Activated B cell treated with CpG ODN at 0.5 μM for 24 hours (primary cell): ENCODE measurements around the gene WEE2. TPM values are rescaled to one million over a fixed set of nuclear protein-coding genes. Genes with fewer than 3 reads are reported as not detected.

Experiments
- ATAC-seq: fragments of 200-7000 bp; cut with Tn5 transposase; one replicate; pipeline ENCODE4 v1.10.0; 2021; ENCODE audit warnings: low read depth, mild to moderate bottlenecking, moderate library complexity
- CTCF ChIA-PET: fragments of 350-600 bp; sonication (Branson Sonifier 250); formaldehyde crosslinking; loops from one replicate; lab custom pipeline; 2021; ENCODE audit warnings: antibody characterized with exemption; lab: Charles Lee
- POLR2A ChIA-PET: fragments of 350-600 bp; sonication (Branson Sonifier 250); formaldehyde crosslinking; loops from one replicate; lab custom pipeline; 2021; ENCODE audit warnings: antibody characterized with exemption; lab: Charles Lee
- DNase-seq: peaks from one replicate; pipeline ENCODE4 v3.0.0; 2022
- H3K27ac Mint-ChIP-seq: one replicate; pipeline ENCODE4 v1.8.0; 2020; ENCODE audit warnings: mixed read lengths
- H3K27me3 Mint-ChIP-seq: one replicate; pipeline ENCODE4 v1.8.0; 2021; ENCODE audit warnings: mixed read lengths
- H3K36me3 Mint-ChIP-seq: one replicate; pipeline ENCODE4 v1.8.0; 2021; ENCODE audit warnings: low read depth, mixed read lengths
- H3K4me1 Mint-ChIP-seq: one replicate; pipeline ENCODE4 v1.8.0; 2021; ENCODE audit warnings: mixed read lengths
- H3K4me3 Mint-ChIP-seq: one replicate; pipeline ENCODE4 v1.8.0; 2020; ENCODE audit warnings: mild to moderate bottlenecking, mixed read lengths
- H3K9me3 Mint-ChIP-seq: one replicate; pipeline ENCODE4 v1.8.0; 2020; ENCODE audit warnings: mixed read lengths
- intact Hi-C: fragments of 100-400 bp; cut with micrococcal nuclease; formaldehyde crosslinking; loops from one replicate; pipeline ENCODE4 v1.15.1; 2024
- total RNA-seq: library from RNA; stranded (reverse); gene quantifications from 2 replicates; pipeline ENCODE4 v1.2.3, GENCODE V29; 2022
- TF ChIP-seq, protein P1 (sequence below): fragments of 200-600 bp; IDR thresholded peaks from one replicate; pipeline ENCODE4 v1.8.0; 2022; ENCODE audit warnings: antibody characterized with exemption, mild to moderate bottlenecking

Gene WEE2
- total RNA-seq, 1 donor from 2014 or later, result not detected

DNA sequence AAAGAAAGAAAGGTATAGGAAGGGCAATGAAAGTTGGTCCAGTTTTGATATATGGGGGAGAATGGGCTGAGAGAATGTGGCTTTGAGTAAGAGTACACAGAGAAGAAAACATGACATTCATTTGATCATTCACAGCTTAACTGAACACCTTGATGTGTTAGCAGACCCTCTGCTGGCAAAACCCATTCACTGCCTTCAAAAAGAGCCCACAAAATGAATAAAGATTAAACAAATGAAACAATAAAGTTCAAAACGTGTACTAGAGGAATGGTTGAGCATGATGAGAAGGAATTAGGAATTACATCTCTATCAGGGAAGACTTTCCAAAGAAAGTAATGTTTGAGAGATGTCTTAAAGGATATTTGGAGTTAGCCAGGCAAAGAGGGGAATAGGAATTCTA lies 2.1 kb downstream of the WEE2 start:
- Mint-ChIP-seq H3K27me3 (no peaks in the 10 kb centered on the region), H3K9me3 (no peaks in the 10 kb centered on the region), H3K4me1 (no peaks in the 10 kb centered on the region), H3K27ac (no peak overlapping the region), H3K4me3 (no peak overlapping the region), H3K36me3 (no peaks in the 10 kb centered on the region)
- intact Hi-C loops, result loop anchor here (2.0 kb wide), 1 partner anchor 56 kb away; no protein-coding TSS in a partner anchor
- TF ChIP-seq, protein P1, sequence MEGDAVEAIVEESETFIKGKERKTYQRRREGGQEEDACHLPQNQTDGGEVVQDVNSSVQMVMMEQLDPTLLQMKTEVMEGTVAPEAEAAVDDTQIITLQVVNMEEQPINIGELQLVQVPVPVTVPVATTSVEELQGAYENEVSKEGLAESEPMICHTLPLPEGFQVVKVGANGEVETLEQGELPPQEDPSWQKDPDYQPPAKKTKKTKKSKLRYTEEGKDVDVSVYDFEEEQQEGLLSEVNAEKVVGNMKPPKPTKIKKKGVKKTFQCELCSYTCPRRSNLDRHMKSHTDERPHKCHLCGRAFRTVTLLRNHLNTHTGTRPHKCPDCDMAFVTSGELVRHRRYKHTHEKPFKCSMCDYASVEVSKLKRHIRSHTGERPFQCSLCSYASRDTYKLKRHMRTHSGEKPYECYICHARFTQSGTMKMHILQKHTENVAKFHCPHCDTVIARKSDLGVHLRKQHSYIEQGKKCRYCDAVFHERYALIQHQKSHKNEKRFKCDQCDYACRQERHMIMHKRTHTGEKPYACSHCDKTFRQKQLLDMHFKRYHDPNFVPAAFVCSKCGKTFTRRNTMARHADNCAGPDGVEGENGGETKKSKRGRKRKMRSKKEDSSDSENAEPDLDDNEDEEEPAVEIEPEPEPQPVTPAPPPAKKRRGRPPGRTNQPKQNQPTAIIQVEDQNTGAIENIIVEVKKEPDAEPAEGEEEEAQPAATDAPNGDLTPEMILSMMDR, result no peak
- ATAC-seq (no peak), DNase-seq (no peak)
- POLR2A ChIA-PET, result interaction anchor here (1.8 kb wide), 1 partner anchor 28 kb away, joined by 4 read pairs; the partner anchor contains the start of gene SSBP1
- CTCF ChIA-PET, result interaction anchor here (2.4 kb wide), 1 partner anchor 55 kb away, joined by 23 read pairs; no protein-coding TSS in a partner anchor

DNA sequence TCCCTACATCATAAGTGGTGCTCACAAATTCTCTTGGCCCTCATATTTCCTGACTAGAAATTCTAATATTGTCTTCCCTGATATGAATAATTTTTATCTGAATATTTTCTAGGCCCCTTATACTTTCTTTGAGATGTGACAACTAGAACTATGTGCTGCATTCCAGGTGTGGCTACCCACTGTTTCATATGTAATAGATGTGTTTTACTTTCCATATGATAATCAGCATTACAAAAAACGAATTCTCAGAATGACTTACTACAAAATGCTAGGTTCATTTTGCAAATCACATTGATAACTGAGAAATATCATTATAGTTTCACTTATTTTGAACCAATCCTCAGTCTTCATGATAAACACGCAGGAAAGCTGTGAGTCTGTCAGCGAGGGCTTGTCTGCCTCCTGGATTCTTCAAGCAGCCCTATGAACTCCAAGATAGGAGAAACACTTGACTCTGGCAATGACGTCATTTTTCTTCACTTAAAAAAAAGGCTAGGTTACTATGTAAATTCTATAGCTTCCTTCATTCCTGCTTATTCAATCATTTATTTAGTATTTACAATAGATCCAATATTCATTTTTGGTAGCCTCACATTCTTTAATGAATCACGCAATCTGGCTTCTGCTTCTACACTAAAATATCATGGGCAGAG lies 4.6 kb downstream of the WEE2 start:
- intact Hi-C loops, result no loop called here

DNA sequence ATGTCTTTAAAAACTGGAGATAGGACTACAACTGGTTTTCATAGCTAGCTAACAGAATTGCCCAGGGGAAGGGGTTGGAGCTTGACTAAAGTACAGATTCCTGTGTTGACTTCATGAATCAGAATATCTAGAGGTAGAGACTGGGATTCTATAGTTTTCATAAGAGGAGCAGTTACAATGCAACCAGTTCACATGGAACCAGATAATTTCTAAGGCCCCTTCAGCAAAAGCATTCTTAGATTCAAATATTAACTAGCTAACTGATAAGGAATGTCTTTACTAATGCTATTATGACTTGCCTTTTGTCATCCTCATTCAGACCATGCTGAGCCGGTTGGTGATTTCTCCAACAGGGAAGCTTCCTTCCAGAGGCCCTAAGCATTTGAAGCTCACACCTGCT lies 5.7 kb downstream of the WEE2 start:
- ATAC-seq, result no peak
- H3K9me3 Mint-ChIP-seq, result no peaks in the 10 kb centered on the region
- CTCF ChIA-PET, result interaction anchor here (1.3 to 1.4 kb wide), 2 partner anchors 24 to 59 kb away, joined by 3 to 5 read pairs; partner anchors contain the start of gene SSBP1
- POLR2A ChIA-PET, result no interaction called here
- H3K36me3 Mint-ChIP-seq, result no peaks in the 10 kb centered on the region
- DNase-seq, result no peak
- TF ChIP-seq, protein P1, result no peak
- H3K27ac Mint-ChIP-seq, result no peak overlapping the region
- intact Hi-C loops, result no loop called here
- no peaks in the 10 kb centered on the region for H3K4me1 Mint-ChIP-seq
- no peaks in the 10 kb centered on the region for H3K27me3 Mint-ChIP-seq
- H3K4me3 Mint-ChIP-seq, result no peak overlapping the region

More for the DNA sequence above, 4.6 kb downstream of the WEE2 start:
- Mint-ChIP-seq H3K4me3 (no peak overlapping the region), H3K9me3 (no peaks in the 10 kb centered on the region), H3K27ac (no peak overlapping the region), H3K36me3 (no peaks in the 10 kb centered on the region), H3K4me1 (no peaks in the 10 kb centered on the region), H3K27me3 (no peaks in the 10 kb centered on the region)
- CTCF ChIA-PET, result no interaction called here
- ATAC-seq (no peak), DNase-seq (no peak)
- TF ChIP-seq, protein P1, result no peak
- POLR2A ChIA-PET, result no interaction called here

DNA sequence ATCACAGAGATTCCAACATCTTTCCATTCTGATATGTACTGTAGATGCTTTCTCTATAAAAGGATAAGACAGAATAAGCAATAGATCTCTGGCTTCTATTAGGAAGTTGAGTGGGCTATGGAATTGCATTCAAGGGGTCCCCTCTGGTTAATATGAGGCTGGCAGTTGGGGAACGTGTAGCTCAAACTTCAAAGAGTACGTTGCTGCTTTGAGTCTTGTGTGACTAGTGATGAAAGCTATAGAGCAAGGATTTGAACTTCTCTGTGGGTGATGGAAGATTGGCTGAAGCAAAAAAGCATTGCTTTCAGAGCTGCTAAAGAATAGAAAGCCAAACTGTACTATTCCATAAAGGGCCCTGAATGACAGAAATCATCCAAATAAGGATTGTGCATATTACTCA lies 6.4 kb downstream of the WEE2 start:
- no peak for ATAC-seq
- TF ChIP-seq, protein P1, result no peak
- no peak overlapping the region for H3K27ac Mint-ChIP-seq

DNA sequence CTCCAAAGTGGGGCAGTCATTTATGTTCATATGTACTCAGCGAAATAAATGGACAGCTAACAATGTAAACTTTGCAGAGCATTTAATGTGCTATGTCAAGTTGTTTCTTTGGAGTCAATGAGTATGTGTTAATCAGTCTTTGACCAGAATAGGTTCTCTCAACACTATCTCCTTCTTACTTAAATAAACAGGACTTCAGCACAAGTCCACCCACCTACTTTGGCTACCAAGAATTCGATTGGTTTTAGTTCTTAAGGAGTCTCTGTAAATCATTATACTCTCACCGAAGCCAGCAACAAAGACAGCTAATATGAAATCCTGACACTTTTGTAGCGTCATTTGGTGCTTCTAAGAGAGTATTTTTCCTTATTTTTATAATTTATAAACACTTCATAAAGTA lies 6.9 kb downstream of the WEE2 start:
- ChIA-PET POLR2A (no interaction called here), CTCF (interaction anchor here (1.4 kb wide), 1 partner anchor 23 kb away, joined by 5 read pairs; the partner anchor contains the start of gene SSBP1)
- Mint-ChIP-seq H3K36me3 (no peaks in the 10 kb centered on the region), H3K9me3 (no peaks in the 10 kb centered on the region), H3K4me1 (no peaks in the 10 kb centered on the region), H3K4me3 (no peak overlapping the region), H3K27me3 (no peaks in the 10 kb centered on the region), H3K27ac (no peak overlapping the region)
- ATAC-seq, result no peak
- TF ChIP-seq, protein P1, result no peak
- intact Hi-C loops, result no loop called here
- DNase-seq, result no peak

More for the DNA sequence above, 6.4 kb downstream of the WEE2 start:
- no peaks in the 10 kb centered on the region for H3K27me3 Mint-ChIP-seq
- H3K4me1 Mint-ChIP-seq, result no peaks in the 10 kb centered on the region
- ChIA-PET CTCF (interaction anchor here (1.3 to 1.4 kb wide), 2 partner anchors 23 to 60 kb away, joined by 3 to 5 read pairs; partner anchors contain the start of gene SSBP1), POLR2A (no interaction called here)
- H3K36me3 Mint-ChIP-seq, result no peaks in the 10 kb centered on the region
- intact Hi-C loops, result no loop called here
- DNase-seq, result no peak
- H3K4me3 Mint-ChIP-seq, result no peak overlapping the region
- no peaks in the 10 kb centered on the region for H3K9me3 Mint-ChIP-seq
